Measurements from ENCODE around the gene CRMP1.

DNA sequence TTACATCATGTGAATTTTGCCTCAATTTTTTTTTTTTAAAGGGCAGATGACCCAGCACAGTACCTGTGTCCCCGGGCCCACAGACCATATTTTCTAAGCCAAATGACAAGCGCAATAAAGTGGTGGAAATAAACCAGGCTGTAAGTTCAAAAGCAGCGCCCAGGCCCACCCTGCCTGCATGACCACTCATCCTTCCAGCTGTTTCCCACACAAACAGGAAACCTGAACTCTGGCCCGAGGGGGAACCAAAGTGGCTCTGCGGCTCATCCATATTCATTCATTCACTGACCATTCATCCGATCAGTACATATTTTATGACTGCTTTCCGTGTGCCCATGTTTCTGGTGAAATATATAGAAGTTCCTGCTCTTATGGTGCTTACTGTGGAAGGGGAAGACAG, 33.7 kb upstream of the CRMP1 start:
- no peak for TF ChIP-seq GATA2 (IDR thresholded peaks at IDR 0.05; ENCODE audit: insufficient read depth, insufficient read length, low read depth, low read length)
- no peak for TF ChIP-seq POLR2A (IDR thresholded peaks at IDR 0.05; ENCODE audit: low read depth, low read length)
- TF ChIP-seq, protein P1, sequence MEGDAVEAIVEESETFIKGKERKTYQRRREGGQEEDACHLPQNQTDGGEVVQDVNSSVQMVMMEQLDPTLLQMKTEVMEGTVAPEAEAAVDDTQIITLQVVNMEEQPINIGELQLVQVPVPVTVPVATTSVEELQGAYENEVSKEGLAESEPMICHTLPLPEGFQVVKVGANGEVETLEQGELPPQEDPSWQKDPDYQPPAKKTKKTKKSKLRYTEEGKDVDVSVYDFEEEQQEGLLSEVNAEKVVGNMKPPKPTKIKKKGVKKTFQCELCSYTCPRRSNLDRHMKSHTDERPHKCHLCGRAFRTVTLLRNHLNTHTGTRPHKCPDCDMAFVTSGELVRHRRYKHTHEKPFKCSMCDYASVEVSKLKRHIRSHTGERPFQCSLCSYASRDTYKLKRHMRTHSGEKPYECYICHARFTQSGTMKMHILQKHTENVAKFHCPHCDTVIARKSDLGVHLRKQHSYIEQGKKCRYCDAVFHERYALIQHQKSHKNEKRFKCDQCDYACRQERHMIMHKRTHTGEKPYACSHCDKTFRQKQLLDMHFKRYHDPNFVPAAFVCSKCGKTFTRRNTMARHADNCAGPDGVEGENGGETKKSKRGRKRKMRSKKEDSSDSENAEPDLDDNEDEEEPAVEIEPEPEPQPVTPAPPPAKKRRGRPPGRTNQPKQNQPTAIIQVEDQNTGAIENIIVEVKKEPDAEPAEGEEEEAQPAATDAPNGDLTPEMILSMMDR (IDR thresholded peaks at IDR 0.05; ENCODE audit: extremely low read depth in 1 of 2, insufficient read depth in 1 of 2, low read depth in 1 of 2, low read length in 2 of 2) = no peak
- no peak for TF ChIP-seq JUN (IDR thresholded peaks at IDR 0.05; ENCODE audit: borderline replicate concordance, insufficient read depth, insufficient read length, low read depth)
- TF ChIP-seq, protein P2, sequence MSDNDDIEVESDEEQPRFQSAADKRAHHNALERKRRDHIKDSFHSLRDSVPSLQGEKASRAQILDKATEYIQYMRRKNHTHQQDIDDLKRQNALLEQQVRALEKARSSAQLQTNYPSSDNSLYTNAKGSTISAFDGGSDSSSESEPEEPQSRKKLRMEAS (IDR thresholded peaks at IDR 0.05; ENCODE audit: insufficient read depth, insufficient read length) = no peak
